Neuronal stem cell (in vitro differentiated cells): ENCODE measurements around the gene AOC3. TPM values are rescaled to one million over a fixed set of nuclear protein-coding genes. Genes with fewer than 3 reads are reported as not detected.

ENCODE experiments used
- DNase-seq: peaks from one replicate; pipeline ENCODE4 v3.0.0-alpha.2; 2013; ENCODE audit warnings: low spot score
- H2AFZ ChIP-seq: one replicate; pipeline ENCODE4 v1.6.1; 2013; ENCODE audit warnings: mild to moderate bottlenecking, low read length, inconsistent platforms
- H2AK5ac ChIP-seq: 2 replicates; pipeline ENCODE4 v1.6.1; 2013; ENCODE audit warnings: low read depth, mild to moderate bottlenecking, inconsistent platforms, low read length, moderate library complexity, mixed read lengths
- H2BK120ac ChIP-seq: 2 replicates; pipeline ENCODE4 v1.6.1; 2013; ENCODE audit warnings: low read depth, mild to moderate bottlenecking, inconsistent platforms, low read length, moderate library complexity, mixed read lengths
- H2BK12ac ChIP-seq: one replicate; pipeline ENCODE4 v1.6.1; 2013; ENCODE audit warnings: low read length, inconsistent platforms
- H2BK15ac ChIP-seq: 2 replicates; pipeline ENCODE4 v1.6.1; 2013; ENCODE audit warnings: mild to moderate bottlenecking, low read length, inconsistent platforms, mixed read lengths
- H2BK5ac ChIP-seq: one replicate; pipeline ENCODE4 v1.6.1; 2013; ENCODE audit warnings: inconsistent platforms, mild to moderate bottlenecking, low read length, moderate library complexity
- H3K14ac ChIP-seq: one replicate; pipeline ENCODE4 v1.6.1; 2013; ENCODE audit warnings: low read length, inconsistent platforms
- H3K18ac ChIP-seq: 2 replicates; pipeline ENCODE4 v1.6.1; 2013; ENCODE audit warnings: low read length, inconsistent platforms
- H3K23ac ChIP-seq: 2 replicates; pipeline ENCODE4 v1.6.1; 2013; ENCODE audit warnings: low read depth, mild to moderate bottlenecking, mixed read lengths, low read length, inconsistent platforms; ENCODE audit not compliant: poor library complexity
- H3K27ac ChIP-seq: replicated peaks from 3 replicates; pipeline ENCODE4 v1.5.1; 2013; ENCODE audit warnings: low read length, inconsistent platforms
- H3K27me3 ChIP-seq, 3 experiments: 2 replicates each; pipeline ENCODE4 v1.6.1; 2013; ENCODE audit warnings: low read length in 3 of 3, mild to moderate bottlenecking in 2 of 3, inconsistent platforms in 1 of 3, low read depth in 1 of 3, mixed read lengths in 1 of 3, moderate library complexity in 1 of 3; ENCODE audit not compliant: control insufficient read depth in 3 of 3, insufficient read depth in 3 of 3
- H3K36me3 ChIP-seq, 2 donors: replicated peaks in 1 of 2; 2 replicates each; pipeline ENCODE4 v1.6.1; 2013; ENCODE audit warnings: low read length in 2 of 2; ENCODE audit not compliant: control insufficient read depth in 2 of 2, insufficient read depth in 2 of 2
- H3K4ac ChIP-seq: 2 replicates; pipeline ENCODE4 v1.6.1; 2013; ENCODE audit warnings: inconsistent platforms, mild to moderate bottlenecking, low read length, moderate library complexity
- H3K4me1 ChIP-seq, 2 donors: 1 replicate in 1 of 2; 2 replicates in 1 of 2; pipeline ENCODE4 v1.6.1; 2013; ENCODE audit warnings: low read length in 2 of 2, low read depth in 1 of 2; ENCODE audit not compliant: control insufficient read depth in 2 of 2, insufficient read depth in 1 of 2
- H3K4me2 ChIP-seq: one replicate; pipeline ENCODE4 v1.6.1; 2013; ENCODE audit warnings: mild to moderate bottlenecking, low read length, inconsistent platforms; ENCODE audit not compliant: insufficient read depth, poor library complexity, severe bottlenecking
- H3K4me3 ChIP-seq, 2 donors: 2 replicates each; pipeline ENCODE4 v1.5.1; 2013; ENCODE audit warnings: low read length in 2 of 2, mild to moderate bottlenecking in 2 of 2, inconsistent platforms in 1 of 2, moderate library complexity in 1 of 2
- H3K79me1 ChIP-seq: one replicate; pipeline ENCODE4 v1.6.1; 2013; ENCODE audit warnings: low read depth, mild to moderate bottlenecking, inconsistent platforms, low read length, moderate library complexity
- H3K9ac ChIP-seq: one replicate; pipeline ENCODE4 v1.6.1; 2013; ENCODE audit warnings: mild to moderate bottlenecking, low read depth, low read length, inconsistent platforms; ENCODE audit not compliant: poor library complexity
- H3K9me3 ChIP-seq, 2 donors: replicated peaks in 1 of 2; 2 replicates each; pipeline versions ENCODE3 to v1.6.1; 2013; ENCODE audit warnings: low read length in 2 of 2, mild to moderate bottlenecking in 2 of 2, inconsistent platforms in 1 of 2, low read depth in 1 of 2, mixed read lengths in 1 of 2, moderate library complexity in 1 of 2; ENCODE audit not compliant: control insufficient read depth in 2 of 2, insufficient read depth in 1 of 2
- H4K8ac ChIP-seq: one replicate; pipeline ENCODE4 v1.6.1; 2013; ENCODE audit warnings: low read depth, mild to moderate bottlenecking, inconsistent platforms, low read length, moderate library complexity
- H4K91ac ChIP-seq: one replicate; pipeline ENCODE4 v1.6.1; 2013; ENCODE audit warnings: low read length, low read depth, mild to moderate bottlenecking, inconsistent platforms; ENCODE audit not compliant: poor library complexity
- WGBS, 2 donors: extraction: QIAGEN DNeasy Blood & Tissue Kit; methylation state at CpG; one replicate each; pipeline ENCODE4 v1.1.7; 2013; ENCODE audit warnings: missing lambda C conversion rate in 2 of 2, mixed read lengths in 1 of 2; ENCODE audit not compliant: insufficient read length in 2 of 2, insufficient replicate concordance in 1 of 2; ENCODE audit errors: extremely low coverage in 2 of 2; 5-methylcytosine and 5-hydroxymethylcytosine counted together
- small RNA-seq: library from polyadenylated mRNA; stranded (forward); fragments of <200 nt; extraction: miRNeasy Mini kit (QIAGEN cat#:217004); gene quantifications from one replicate; pipeline ENCODE3, GENCODE V24; 2013; ENCODE audit not compliant: insufficient read depth

Gene AOC3

DNA sequence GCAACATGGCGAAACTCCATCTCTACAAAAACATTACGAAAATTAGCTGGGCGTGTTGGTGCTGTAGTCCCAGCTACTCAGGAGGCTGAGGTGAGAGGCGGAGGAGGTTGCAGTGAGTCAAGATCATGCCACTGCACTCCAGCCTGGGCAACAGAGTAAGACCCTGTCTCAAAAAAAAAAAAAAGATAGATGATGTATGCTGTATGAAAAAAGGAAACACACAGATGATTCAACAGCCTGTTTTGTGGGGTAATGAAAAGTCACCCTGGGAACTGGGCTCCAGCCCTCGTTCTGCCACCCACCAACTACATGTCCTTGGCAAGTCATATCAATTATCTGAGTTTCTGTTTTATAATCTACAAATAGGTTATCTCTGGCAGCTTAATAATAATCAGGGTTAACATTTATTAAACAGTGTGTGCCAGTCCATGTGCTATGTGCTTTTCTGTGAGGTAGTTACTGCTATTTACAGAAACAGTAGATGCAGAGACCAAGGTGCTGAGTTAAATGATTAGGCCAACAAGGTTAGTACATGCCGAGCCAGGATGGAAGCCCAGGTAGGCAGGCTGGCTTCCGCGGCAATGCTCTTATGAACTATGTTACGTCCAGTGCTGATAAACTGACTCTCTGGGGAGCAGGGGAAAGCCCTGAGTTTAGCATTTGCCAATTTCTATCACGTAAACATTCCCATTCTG, 50.7 kb downstream of the AOC3 start:
- Histone ChIP-seq H3K36me3 (no peaks in the 10 kb centered on the region), H3K27me3 (peaks cover 0 to 32% (median 0%) of the 10 kb centered on the region in 3 experiments), H2BK120ac (no peak overlapping the region), H3K23ac (no peak overlapping the region), H2BK15ac (no peak overlapping the region), H3K9ac (no peak overlapping the region), H2AFZ (no peak overlapping the region), H3K4me2 (no peak overlapping the region), H3K14ac (no peak overlapping the region), H3K4me1 (no peaks in the 10 kb centered on the region), H2AK5ac (no peak overlapping the region), H3K4me3 (no peak overlapping the region), H3K79me1 (no peaks in the 10 kb centered on the region), H4K91ac (no peak overlapping the region), H2BK12ac (no peak overlapping the region), H3K18ac (no peak overlapping the region), H2BK5ac (no peak overlapping the region), H3K4ac (no peak overlapping the region), H4K8ac (no peak overlapping the region), H3K9me3 (no peaks in the 10 kb centered on the region), H3K27ac (no peak overlapping the region)
- WGBS, 2 donors: no CpG with 5 or more reads among the region's 10 CpGs
- no peak for DNase-seq

DNA sequence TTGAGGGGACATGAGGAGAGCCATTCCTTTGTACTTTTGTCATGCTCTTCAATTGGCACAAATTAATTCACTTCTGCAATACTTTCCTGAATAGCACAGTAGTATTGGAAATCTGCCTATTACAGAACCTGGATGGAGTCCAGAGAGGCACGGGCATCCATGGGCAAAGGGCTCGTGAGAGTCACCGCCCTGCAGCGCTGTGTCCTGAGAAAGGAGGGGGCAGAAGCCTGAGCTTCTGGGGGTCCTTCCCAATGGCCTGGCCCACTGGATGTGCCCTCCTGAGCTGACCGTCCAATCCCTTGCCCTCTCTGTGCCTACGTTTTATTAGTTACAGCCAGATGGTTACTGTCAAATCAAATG, 53.1 kb downstream of the AOC3 start:
- H3K14ac ChIP-seq: no peak overlapping the region
- H2BK15ac ChIP-seq: no peak overlapping the region
- H4K91ac ChIP-seq: no peak overlapping the region
- H3K36me3 ChIP-seq: no peaks in the 10 kb centered on the region
- no peak for DNase-seq
- no peak overlapping the region for H2BK5ac ChIP-seq
- no peak overlapping the region for H2AFZ ChIP-seq
- no peaks in the 10 kb centered on the region for H3K79me1 ChIP-seq
- H2BK120ac ChIP-seq: no peak overlapping the region
- H2AK5ac ChIP-seq: no peak overlapping the region
- H3K4me1 ChIP-seq: no peaks in the 10 kb centered on the region
- H3K4ac ChIP-seq: no peak overlapping the region
- no peak overlapping the region for H3K4me3 ChIP-seq
- H3K9me3 ChIP-seq: no peaks in the 10 kb centered on the region
- no peak overlapping the region for H4K8ac ChIP-seq
- H3K18ac ChIP-seq: no peak overlapping the region
- peaks cover 0 to 45% (median 0%) of the 10 kb centered on the region in 3 experiments for H3K27me3 ChIP-seq
- H3K4me2 ChIP-seq: no peak overlapping the region
- no CpG with 5 or more reads among the region's 6 CpGs for WGBS, 2 donors
- H2BK12ac ChIP-seq: no peak overlapping the region
- H3K9ac ChIP-seq: no peak overlapping the region
- no peak overlapping the region for H3K23ac ChIP-seq
- H3K27ac ChIP-seq: no peak overlapping the region

DNA sequence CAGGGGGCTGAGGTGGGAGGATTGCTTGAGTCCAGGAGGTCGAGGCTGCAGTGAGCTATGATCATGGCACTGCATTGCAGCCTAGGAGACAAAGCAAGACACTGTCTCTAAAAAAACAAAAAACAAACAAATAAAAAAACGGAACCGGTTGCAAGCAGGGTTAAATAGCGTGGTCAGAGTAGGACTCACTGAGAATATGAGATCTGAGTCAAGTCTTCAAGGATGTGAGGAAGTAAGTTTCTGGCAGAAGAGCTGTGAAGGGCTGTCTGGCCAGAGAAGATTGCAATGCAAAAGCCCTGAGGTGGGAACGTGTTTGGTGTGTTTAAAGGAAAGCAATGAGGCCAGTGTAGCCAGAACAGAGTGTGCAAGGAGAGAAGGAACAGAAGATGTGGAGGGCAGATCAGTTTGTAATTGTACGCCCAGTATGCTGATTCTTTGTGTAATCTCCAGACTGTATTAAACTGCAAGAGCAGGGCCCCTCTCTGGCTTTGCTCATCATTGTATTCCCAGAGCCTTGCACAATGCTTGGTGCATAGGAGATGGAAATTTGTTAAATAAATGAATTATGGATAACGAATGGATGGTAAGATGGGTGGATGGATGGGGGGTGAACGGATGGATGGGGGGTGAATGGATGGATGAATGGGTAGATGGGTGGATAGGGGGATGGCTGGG, 55.9 kb downstream of the AOC3 start:
- H3K27me3 ChIP-seq: peaks cover 0 to 64% (median 0%) of the 10 kb centered on the region in 3 experiments
- H2BK15ac ChIP-seq: no peak overlapping the region
- H3K14ac ChIP-seq: no peak overlapping the region
- H3K79me1 ChIP-seq: no peaks in the 10 kb centered on the region
- H3K18ac ChIP-seq: no peak overlapping the region
- H4K91ac ChIP-seq: no peak overlapping the region
- no peak overlapping the region for H3K4me2 ChIP-seq
- H2AFZ ChIP-seq: no peak overlapping the region
- DNase-seq: no peak
- H3K9me3 ChIP-seq: no peaks in the 10 kb centered on the region
- H3K4me3 ChIP-seq: no peak overlapping the region
- no peak overlapping the region for H3K23ac ChIP-seq
- H3K4ac ChIP-seq: no peak overlapping the region
- no peak overlapping the region for H2BK5ac ChIP-seq
- no peak overlapping the region for H3K9ac ChIP-seq
- H2BK120ac ChIP-seq: no peak overlapping the region
- 100% methylated on average over 2 of the region's 8 CpGs; no CpG with 5 or more reads in 1 of the 2 donors for WGBS, 2 donors
- H2BK12ac ChIP-seq: no peak overlapping the region
- H3K36me3 ChIP-seq: no peaks in the 10 kb centered on the region
- no peak overlapping the region for H4K8ac ChIP-seq
- H3K27ac ChIP-seq: no peak overlapping the region
- H3K4me1 ChIP-seq: no peaks in the 10 kb centered on the region
- no peak overlapping the region for H2AK5ac ChIP-seq

Small RNAs within 50 kb of the gene (small RNA-seq; reads per million reads assigned to genes)
- gene MIR6781 (not detected), gene RNU6-287P (not detected)
